GM18511 (cell line): Measurements from ENCODE around the gene ANKH.

ENCODE experiments used
- ATAC-seq: cut with Tn5 transposase; IDR thresholded peaks from one replicate; pipeline ENCODE4 v1.9.1; 2021; ENCODE audit warnings: mild to moderate bottlenecking, moderate library complexity; ENCODE audit not compliant: unreplicated experiment

The ANKH gene

GRCh38 chr5:14720236-14720923 is 151.2 kb downstream of the ANKH start:
- ATAC-seq = no peak

- no peak for ATAC-seq
Observed at GRCh38 chr5:14718778-14719177, 152.8 kb downstream of the ANKH start.

GRCh38 chr5:14716755-14717752 is 154.5 kb downstream of the ANKH start:
- ATAC-seq = no peak

GRCh38 chr5:14715481-14715880 is 156.1 kb downstream of the ANKH start:
- no peak for ATAC-seq

- no peak for ATAC-seq
Observed at GRCh38 chr5:14714706-14715105, 156.9 kb downstream of the ANKH start.

GRCh38 chr5:14713476-14714390 is 157.8 kb downstream of the ANKH start:
- ATAC-seq = no peak

GRCh38 chr5:14712666-14713065 is 158.9 kb downstream of the ANKH start:
- ATAC-seq = no peak

GRCh38 chr5:14712131-14712530 is 159.4 kb downstream of the ANKH start:
- no peak for ATAC-seq

GRCh38 chr5:14710313-14710994 is 161.1 kb downstream of the ANKH start:
- no peak for ATAC-seq

GRCh38 chr5:14708551-14708950 is 163.0 kb downstream of the ANKH start:
- ATAC-seq = no peak

- ATAC-seq = no peak
Observed at GRCh38 chr5:14707811-14708390, 163.7 kb downstream of the ANKH start.

- ATAC-seq = peak; percentile 34
Observed at GRCh38 chr5:14706615-14707021, 165.0 kb downstream of the ANKH start.

- no peak for ATAC-seq
Observed at GRCh38 chr5:14705556-14705955, 166.0 kb downstream of the ANKH start.

GRCh38 chr5:14702238-14702839 is 169.2 kb downstream of the ANKH start:
- no peak for ATAC-seq

GRCh38 chr5:14701556-14701955 is 170.0 kb downstream of the ANKH start:
- no peak for ATAC-seq

- no peak for ATAC-seq
Observed at GRCh38 chr5:14700478-14701436, 170.8 kb downstream of the ANKH start.

GRCh38 chr5:14699807-14700400 is 171.7 kb downstream of the ANKH start:
- ATAC-seq = no peak

- ATAC-seq = no peak
Observed at GRCh38 chr5:14699159-14699558, 172.4 kb downstream of the ANKH start.
